Stimulated activated CD8-positive, alpha-beta memory T cell treated with anti-CD3 and anti-CD28 coated beads, Interleukin-15, amount 100 ng/mL, for 24 hours (primary cell): ENCODE data around the gene PPFIBP2.

Experiments
- DNase-seq: peaks from one replicate; pipeline ENCODE4 v3.0.0-alpha.2; 2020; ENCODE audit warnings: low read depth

Gene PPFIBP2

DNA sequence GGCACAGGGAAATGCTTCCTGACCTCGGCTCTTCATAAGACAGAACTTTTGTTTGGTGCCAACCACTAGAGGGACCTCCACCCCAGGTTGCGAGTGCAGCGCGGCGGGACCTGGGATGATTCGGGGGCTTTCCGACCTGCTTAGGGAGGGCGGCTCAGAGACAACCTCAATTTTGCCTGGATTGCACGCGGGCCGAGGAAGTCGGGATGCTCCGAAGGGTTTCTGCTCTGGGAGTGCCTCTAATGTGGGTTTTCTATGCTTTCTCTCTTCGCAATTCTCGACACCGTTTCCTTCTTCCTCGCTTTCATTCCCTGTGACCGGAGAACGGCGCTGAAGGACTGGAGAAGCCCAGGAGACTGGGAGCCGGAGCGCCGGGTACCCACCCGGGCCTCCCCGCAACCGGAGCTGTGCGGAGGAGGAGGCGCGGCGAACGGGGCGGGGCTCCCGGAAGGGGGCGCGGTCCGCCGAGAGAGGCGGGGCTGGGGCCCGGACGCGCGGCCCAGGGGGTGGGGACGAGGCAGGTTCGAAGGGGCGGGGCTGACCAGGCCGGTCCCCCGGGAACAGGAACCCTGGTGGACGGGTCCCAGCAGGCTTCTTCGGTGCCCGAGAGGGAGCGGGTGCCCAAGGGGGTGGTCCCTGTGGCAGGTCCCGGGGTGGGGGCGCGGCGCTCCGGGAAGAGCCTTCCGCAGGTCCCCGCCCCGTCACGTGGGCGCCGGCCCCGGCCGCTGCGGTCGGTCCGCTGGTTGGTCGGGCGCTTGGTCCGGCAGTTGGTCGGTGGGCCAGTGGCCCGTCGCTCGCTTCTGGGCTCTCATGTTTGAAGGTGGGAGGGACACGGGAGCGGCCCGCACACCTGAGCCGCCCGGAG is at the start of gene PPFIBP2:
Gene PPFIBP2, plus strand, starts transcription at position 766 of the 865 bp plus-strand sequence. CDS start 35,477 bp downstream, outside the sequence.
- peak; percentile 70 for DNase-seq

DNA sequence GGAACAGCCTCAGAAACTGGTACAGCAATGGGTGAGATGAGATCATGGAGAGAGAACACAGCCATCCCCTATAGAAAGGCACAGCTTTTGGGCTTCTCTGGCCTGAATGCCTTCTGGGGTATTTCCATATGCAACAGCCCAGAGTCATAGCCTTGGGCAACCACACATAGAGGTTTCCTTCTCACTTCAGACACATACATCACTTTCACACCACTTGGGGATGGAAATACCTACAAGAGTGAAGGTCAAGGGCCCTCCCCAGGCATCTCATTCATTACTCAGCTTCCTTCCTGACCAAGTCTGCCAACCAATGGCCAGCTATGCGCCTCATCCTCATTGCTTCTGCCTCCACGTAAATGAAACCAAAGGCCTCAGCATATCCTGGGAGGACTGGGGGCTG is 46.1 kb upstream of the PPFIBP2 start:
- DNase-seq: no peak

DNA sequence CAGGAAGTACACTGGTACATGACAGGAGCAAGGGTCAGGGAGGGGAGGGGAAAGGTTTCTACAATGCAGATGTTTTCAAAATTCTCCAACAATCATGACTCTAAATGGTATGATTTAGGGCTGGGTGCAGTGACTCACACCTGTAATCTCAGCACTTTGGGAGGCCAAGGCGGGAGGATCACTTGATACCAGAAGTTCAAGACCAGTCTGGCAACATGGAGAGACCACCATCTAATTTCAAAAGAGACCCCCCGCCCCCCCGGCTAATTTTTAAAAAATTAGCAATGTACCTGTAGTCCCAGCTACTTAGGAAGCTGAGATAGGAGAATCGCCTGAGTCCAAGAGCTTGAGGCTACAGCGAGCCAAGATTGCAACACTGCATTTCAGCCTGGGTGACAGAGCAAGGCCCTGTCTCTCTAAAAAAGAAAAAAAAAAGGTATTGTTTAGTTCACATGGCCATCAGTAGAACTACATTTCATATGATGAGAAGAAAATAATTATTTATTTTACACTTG is 44.4 kb upstream of the PPFIBP2 start:
- DNase-seq: no peak

DNA sequence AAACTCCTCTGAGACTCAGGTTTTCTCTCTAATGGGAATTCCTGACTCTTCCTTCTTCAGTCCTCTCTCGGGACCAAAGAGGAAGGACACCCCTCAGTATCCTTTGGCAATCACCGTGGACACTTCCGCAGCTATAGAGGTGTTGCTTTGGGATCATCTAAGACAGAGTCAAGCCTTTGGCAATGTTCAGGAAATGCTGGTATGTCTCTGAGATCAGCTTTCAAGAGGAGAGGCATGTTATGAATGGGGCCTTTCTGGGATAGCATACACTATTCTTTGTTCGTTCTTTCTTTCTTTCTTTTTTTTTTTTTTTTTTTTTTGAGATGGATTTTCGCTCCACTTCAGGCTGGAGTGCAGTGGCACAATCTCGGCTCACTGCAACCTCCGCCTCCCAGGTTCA is 42.7 kb upstream of the PPFIBP2 start:
- no peak for DNase-seq

DNA sequence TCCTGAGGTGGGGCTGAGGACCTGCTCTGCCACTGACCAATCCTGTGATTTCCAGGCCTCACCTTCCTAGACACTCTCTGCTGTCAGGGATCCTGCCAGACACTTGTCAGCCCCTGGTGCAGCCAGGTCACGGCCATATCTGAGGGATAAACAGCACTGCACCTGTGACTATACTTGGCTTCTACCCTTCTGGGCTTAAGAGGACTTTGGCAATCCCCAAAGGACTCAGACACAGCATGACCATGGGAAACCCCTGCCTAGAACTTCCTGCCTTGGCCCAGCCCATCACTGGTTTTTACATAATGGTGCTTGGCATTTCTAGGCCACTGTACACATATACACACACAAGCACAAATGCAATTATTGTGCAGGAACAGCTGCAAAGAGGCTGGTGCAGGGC is 40.1 kb upstream of the PPFIBP2 start:
- no peak for DNase-seq

DNA sequence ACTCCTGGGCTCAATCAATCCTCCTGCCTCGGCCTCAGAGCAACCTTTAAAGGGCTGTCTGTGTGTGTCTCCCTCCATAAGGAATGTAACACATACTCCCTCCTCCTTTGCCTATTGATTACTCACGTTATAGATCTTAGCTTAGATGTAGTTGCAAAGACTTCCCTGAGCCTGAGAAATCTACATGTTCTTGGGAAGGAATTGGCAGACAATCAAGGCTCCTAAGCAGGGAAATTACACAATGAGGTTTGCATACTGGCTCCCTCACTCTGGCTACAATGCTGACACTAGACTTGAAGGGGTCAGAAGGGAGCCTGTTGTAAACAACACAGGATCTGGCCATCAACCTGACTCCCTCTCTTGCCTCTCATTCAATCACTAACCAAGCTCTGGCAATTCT is 33.7 kb upstream of the PPFIBP2 start:
- no peak for DNase-seq

DNA sequence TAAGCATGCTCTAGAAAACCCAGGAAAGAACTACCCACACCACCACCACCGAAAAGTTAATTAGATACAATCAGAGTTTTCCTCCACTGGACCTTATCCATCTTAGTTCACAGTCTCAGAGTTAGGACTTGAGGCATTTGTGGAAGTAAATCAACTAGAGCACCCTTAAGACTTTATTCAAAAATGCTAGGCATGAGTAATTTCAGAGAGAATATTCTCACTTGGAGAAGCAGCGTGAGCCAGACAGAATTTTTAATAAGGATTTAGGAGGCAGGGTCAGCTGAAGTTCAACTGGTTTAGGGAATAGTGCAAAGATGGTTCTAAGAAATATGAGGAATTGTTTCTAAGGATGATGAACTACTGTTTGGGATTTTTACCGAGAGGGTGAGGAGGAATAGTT is 29.7 kb upstream of the PPFIBP2 start:
- DNase-seq: no peak

DNA sequence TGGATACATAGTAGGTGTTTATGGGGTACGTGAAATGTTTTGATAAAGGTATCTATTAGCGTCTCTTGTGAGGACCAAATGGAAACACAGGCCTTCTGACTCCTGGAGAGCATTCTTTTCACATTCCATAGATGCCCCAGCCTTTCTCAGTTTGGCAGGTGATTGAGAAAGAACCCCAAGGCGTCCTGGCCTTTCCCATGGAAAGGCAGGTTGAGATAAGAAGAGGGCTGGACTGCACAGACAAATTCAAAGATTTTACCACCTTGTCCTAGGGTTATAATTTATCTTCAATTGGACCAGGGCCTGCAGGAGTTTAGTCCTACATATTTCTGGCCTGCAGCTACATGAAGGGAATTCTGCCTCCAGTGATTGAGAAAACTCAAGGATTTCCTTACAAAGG is 29.2 kb upstream of the PPFIBP2 start:
- no peak for DNase-seq

DNA sequence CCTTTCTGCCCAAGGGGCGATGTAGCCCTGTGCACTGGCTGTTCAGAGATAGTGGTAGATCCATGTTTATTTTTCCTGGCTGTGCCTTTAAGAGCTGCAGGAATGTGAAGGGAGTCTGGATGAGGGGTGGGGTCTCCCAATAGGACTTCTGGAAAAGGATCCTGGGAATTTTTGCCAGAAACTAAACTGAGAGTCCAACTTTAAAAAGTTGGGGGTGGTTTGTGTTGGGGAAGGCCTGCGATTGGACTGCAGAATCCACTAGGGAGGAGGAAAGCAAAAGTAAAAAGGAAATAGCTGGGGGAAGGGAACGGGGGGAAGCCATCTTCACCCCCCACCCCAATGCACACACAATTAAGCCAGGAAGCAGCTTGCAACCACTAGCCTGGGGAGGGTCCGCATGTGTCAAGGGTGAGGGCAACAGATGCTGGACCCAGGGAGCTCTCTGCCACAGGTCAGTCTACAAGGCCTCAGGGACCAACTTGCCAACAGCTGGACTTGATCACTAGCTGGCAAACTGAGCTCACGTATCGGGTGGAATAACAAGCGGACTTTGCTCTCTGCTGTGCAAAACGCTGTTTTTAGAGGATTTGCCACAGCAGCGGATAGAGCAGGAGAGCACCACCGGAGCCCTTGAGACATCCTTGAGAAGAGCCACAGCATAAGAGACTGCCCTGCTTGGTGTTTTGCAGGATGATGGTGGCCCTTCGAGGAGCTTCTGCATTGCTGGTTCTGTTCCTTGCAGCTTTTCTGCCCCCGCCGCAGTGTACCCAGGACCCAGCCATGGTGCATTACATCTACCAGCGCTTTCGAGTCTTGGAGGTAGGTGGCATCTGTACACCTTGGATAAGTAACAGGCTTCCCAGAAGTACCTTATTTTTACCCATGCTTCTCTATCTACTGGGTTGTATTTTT is 28.4 kb upstream of the PPFIBP2 start, which contains the start of gene OLFML1:
Gene OLFML1, plus strand, starts transcription at position 321 of the 912 bp plus-strand sequence. Its CDS starts 370 bp downstream, at position 691.
- no peak for DNase-seq

DNA sequence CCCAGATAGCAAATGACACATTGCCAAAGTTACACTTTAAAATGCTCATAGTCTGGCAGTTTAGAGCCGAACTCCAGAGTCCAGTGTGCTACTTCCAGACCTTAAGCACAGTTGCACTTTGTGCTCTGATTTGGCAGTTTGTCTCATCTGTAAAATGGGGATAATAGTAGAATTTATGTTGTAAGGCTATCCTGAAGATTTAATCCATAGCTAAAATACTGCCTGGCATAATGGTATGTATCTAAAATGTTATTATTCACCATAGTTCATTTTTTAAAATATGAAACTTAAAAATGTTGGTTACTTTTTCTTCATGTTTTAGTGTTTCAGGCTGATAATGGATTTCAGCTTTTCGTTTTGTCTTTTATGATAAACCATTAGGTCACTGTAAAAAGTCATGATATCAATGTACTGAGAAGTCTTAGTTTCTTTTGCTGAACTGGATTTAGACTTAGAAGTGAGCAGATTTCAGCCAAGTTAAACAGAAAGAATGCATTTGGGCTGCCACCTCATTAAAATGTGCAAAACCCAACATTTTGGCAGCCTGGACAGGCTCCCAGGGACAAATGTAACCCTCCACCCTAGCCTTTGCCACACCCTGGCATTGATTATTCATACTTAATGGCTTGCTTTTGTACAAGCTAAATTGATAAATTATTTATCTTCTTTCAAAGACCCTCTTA is 27.6 kb upstream of the PPFIBP2 start:
- no peak for DNase-seq

DNA sequence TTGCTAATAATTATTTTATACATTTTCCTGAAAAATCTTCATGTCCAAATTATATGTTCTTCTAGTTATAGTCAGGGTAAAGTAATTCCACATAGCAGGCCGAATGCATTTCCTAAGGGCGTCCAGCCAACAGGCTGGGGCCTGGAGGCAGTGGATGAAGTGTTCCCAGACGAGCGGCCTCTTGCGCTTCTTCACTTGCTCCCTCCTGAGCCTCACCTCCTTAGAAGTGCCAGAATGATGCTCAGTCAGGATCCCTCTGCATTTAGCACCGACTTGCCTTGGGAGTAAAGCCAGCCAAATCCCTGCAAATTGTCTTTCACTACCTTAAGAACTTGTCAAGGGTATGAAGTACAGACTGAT is 27.0 kb upstream of the PPFIBP2 start:
- no peak for DNase-seq

DNA sequence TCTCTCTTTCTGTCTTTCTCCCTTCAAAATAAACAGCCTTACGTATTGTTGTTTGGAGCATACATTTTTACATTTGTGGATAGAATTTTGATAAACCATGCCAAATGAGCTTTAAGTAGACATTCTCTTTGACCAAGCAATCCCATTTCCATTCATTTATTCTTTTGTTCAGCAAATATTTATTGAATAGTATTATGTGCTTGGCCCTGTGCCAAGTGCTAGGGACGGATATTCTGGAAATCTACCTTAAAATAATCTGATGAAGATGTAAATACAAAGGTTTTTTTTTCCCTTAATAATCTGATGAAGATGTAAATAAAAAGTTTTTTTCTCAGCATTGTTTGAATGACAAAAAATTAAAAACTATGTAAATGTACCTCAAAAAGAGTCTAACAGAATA is 26.4 kb upstream of the PPFIBP2 start:
- no peak for DNase-seq

DNA sequence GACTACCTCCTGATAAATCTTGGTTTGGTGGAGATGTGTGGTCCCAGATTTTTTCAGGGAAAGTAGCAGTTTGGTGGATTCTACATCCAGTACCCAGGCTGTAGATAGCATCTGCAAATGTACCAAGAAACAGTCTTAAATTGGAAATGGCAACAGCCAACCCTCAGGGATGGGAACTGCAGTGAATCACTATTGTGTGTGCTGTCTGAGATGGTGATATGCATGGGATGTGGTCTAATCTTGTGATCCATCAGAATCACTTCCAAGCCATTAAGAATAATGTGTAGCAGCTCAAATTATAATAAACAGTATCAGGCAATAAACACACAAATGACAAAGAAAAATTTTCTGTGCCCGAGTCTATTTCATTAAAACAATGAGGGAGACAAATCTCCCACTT is 25.1 kb upstream of the PPFIBP2 start:
- DNase-seq: no peak

DNA sequence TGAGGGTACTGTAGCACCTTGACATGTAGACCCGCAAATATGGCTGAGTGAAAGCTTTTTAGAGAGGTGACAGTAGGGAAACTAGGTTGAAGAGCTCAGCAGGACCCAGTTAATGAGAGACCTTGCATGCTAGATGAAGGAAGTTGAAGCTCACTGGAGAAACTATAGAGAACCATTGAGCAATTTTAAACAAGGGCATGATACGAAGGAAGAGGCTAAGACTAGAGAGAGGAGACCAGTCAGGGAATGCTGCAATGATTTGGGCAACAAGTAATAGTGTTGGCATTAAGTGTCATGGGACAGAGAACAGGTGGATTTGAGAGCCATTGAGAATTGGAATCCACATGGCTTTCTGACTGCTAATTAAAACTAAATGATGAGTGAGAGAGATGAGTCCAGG is 24.4 kb upstream of the PPFIBP2 start:
- no peak for DNase-seq

DNA sequence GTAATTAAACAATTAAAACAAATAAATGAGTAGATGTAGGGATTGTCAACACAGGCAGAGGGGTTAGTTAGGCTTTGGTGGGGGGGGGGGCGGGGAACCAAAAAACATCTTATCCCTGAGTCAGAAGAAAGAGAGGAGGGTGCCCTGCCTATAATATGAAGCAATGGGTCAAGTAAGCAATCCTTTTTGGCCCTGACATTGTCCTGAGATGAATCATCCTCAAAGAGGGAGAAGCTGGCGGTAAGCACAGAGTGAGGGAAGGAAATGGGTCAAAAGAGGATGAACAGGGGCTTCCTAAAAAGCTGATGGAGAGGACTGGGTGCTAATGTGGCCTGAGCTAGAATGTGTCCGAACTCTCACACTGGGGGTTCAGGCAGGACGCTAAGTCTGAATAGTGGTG is 23.7 kb upstream of the PPFIBP2 start:
- DNase-seq: no peak

DNA sequence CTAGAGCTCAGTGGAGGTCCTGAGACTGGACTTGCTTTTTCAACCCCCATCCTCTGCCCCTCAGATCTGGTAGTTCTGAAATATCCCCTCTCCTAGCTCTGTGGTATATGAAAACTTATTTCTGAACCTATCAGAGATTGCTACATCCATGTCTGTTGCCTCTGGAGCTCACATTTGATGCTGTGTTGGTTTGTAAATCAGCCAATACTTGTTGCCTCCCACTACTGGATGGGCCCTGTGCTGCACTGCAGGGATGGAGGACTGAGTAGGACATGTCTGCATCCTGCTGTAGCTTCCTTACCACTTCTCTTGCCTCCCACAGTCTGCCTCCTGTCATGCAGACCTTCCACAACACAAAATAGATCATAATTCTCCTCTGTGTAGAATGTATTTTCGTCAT is 23.3 kb upstream of the PPFIBP2 start:
- no peak for DNase-seq

DNA sequence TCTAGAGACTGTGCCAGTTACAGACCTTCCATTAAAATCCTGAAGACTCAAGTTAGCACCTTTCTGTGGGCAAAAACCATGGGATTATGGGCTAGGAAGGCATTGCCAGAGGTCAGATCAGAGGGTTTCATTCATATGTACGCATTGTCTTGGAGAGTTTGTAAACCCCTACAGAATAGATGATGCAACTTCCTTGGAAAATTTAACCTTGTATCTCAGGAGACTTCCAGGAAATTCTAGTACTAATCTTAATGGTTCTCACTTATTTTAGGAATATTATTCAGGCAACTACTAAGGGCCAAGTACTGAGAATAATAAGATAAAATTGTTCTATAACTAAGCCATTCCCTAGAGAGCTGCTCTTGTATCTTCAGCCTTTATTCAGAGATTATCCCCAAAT is 21.5 kb upstream of the PPFIBP2 start:
- DNase-seq: no peak

DNA sequence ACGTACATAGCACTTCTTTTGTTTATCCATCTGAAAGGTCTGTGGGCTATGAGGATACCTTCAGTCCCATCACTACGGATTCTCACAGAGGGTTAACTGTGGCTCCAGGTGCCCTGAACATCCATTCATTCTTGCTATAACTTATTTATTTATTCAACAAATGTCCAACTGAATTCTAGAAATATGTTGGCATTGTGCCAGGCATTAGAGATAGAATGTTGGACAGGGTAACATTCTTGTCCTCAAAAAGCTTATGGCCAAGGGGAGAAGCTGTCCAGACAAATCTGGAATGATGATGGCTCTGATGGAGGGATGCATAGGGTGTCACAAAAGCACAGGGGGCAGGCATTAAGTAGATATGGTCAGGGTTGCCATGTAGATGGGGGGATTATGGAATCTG is 20.1 kb upstream of the PPFIBP2 start:
- no peak for DNase-seq

DNA sequence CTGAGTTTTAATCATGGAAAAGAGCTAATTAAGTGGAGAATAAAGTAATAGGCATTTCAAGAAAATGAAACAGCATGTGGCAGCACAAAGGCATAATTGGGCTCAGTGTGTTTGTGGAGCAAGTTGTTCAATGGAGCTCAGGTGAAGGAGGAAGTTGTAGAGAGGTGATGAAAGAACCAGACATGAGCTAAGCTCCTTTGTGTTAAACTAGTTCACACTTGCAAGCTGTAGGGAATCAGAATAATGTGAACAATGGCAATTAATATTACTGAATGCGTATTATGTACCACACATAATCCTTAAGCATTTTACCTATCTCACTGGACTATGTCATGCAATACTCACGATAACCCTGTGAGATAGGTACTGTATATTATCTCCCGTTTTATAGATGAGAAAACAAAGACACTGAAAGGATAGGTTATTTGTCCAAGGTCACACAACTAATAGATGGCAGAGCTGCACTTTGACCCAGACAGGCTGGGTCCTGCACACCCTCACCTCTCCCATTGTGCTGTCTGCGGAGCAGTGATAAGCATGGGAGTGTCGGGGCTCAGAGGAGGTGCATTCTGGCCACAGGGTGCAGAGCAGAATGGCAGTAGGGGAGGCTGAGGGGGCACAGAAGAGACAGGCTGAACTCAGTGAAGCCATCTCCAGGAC is 19.6 kb upstream of the PPFIBP2 start:
- no peak for DNase-seq

DNA sequence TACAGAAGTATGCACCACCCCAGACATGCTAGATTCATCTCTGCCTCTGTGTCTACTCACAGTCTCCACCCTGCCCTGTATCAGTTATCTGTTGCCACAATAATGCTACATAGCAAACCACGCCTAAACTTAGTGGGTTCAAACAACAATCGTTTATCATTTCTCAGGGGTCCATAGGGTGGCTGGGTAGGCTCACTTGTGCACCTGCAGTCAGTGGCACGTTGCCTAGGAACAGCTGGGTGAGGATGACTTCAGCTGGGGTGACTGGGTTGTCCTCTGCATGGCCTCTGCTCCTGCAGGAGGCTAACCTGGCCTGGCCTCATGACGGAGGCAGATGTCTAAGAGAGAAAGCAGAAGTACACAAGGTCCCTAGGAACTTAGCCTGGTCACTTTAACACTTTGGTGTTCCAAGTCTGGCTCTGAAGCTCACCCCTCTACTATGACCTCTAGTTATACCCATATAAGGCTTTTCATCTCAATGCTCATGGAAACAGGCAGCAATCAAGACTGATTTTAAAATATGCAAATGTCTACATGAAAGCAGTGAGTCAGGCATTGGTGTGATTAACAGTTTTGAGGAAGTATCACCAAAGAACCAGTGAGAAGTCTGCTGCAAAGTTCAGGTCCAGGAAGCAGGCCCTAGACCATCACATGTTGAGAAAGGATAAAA is 17.8 kb upstream of the PPFIBP2 start:
- DNase-seq: no peak

DNA sequence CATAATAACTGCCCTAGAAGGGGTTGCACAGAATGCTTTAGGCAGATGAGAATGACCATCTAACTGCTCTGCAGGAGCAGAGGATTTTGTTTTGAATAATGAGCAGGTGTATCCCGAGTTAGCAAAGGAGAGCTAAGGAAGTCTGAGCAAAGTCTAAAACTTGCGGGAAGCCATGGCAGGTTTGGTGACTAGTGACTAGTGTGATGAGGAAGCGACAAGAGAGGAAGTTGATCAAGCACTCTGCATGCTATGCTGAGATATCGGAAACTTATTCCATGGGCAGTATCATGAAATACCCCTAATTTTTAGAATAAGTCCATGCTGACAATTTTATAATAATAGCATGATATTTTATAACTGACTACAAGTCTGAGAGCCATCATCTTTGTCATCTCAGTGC is 15.6 kb upstream of the PPFIBP2 start:
- no peak for DNase-seq
